NB4 (cell line): ENCODE data around the gene RPL27A.

Experiments used
- CTCF ChIP-seq: IDR thresholded peaks from one replicate; pipeline ENCODE4 v1.5.1; 2012; ENCODE audit warnings: low read depth, low read length
- MAX ChIP-seq: IDR thresholded peaks from 2 replicates; pipeline ENCODE4 v1.6.1; 2011; ENCODE audit warnings: low read depth, low read length
- POLR2A ChIP-seq: IDR thresholded peaks from 2 replicates; pipeline ENCODE4 v1.6.1; 2011; ENCODE audit warnings: mild to moderate bottlenecking; ENCODE audit not compliant: insufficient read length; ENCODE audit errors: extremely low read depth

GRCh38 chr11:8707541-8708191 is 25.1 kb downstream of the RPL27A start:
- TF ChIP-seq POLR2A: no peak
- no peak for TF ChIP-seq CTCF
- TF ChIP-seq MAX: no peak
